DND-41 (cell line): ENCODE measurements around the gene FNDC10.

Source experiments
- ATAC-seq: fragments of 200-7000 bp; cut with Tn5 transposase; 3 replicates; pipeline ENCODE4 v1.9.1; 2021; ENCODE audit warnings: low read depth; ENCODE audit not compliant: insufficient read depth
- DNase-seq: peaks from one replicate; pipeline ENCODE4 v3.0.0-alpha.2; 2020
- H2AFZ ChIP-seq: 2 replicates; pipeline ENCODE4 v1.6.0; 2012; ENCODE audit warnings: low read depth, low read length
- H3K27ac ChIP-seq: 2 replicates; pipeline ENCODE4 v1.5.1; 2012; ENCODE audit warnings: low read length, inconsistent platforms
- H3K27me3 ChIP-seq: fragments of 200-600 bp; sonication (generic); 2 replicates; pipeline ENCODE4 v1.6.0; 2012; ENCODE audit warnings: low read length, mild to moderate bottlenecking, inconsistent platforms; ENCODE audit not compliant: insufficient read depth, poor library complexity
- H3K36me3 ChIP-seq: 2 replicates; pipeline ENCODE4 v1.5.1; 2012; ENCODE audit warnings: low read length, inconsistent platforms; ENCODE audit not compliant: insufficient read depth
- H3K4me1 ChIP-seq: 2 replicates; pipeline ENCODE4 v1.5.1; 2012; ENCODE audit warnings: mild to moderate bottlenecking, low read length; ENCODE audit not compliant: insufficient read depth
- H3K4me2 ChIP-seq: 2 replicates; pipeline ENCODE4 v1.6.0; 2012; ENCODE audit warnings: mild to moderate bottlenecking, moderate library complexity, low read length, inconsistent platforms; ENCODE audit not compliant: insufficient read depth
- H3K4me3 ChIP-seq, 2 experiments: fragments of 200-600 bp in 1 of 2; shearing (Covaris generic) in 1 of 2; 2 replicates each; pipeline ENCODE4 v1.5.1; 2012 to 2016; ENCODE audit warnings: inconsistent platforms in 2 of 2, low read length in 2 of 2, mild to moderate bottlenecking in 2 of 2, low read depth in 1 of 2, moderate library complexity in 1 of 2
- H3K79me2 ChIP-seq: 2 replicates; pipeline ENCODE4 v1.6.0; 2012; ENCODE audit warnings: low read length, inconsistent platforms; ENCODE audit not compliant: insufficient read depth
- H3K9ac ChIP-seq: 2 replicates; pipeline ENCODE4 v1.6.0; 2012; ENCODE audit warnings: low read depth, mild to moderate bottlenecking, inconsistent platforms, low read length, moderate library complexity
- H3K9me3 ChIP-seq: 2 replicates; pipeline ENCODE4 v1.5.1; 2012; ENCODE audit warnings: low read length, moderate library complexity, mild to moderate bottlenecking, inconsistent platforms; ENCODE audit not compliant: insufficient read depth, severe bottlenecking
- H4K20me1 ChIP-seq: 2 replicates; pipeline ENCODE4 v1.6.0; 2012; ENCODE audit warnings: low read length; ENCODE audit not compliant: insufficient read depth
- EZH2 ChIP-seq: IDR thresholded peaks from 3 replicates; pipeline ENCODE4 v1.6.1; 2012; ENCODE audit warnings: borderline replicate concordance, low read depth, mild to moderate bottlenecking, moderate library complexity, low read length, inconsistent platforms; ENCODE audit not compliant: severe bottlenecking
- TF ChIP-seq, protein P1 (sequence below): IDR thresholded peaks from 2 replicates; pipeline ENCODE4 v1.5.1; 2012; ENCODE audit warnings: borderline replicate concordance, low read length, moderate library complexity, mild to moderate bottlenecking; ENCODE audit not compliant: poor library complexity, severe bottlenecking; ENCODE audit errors: extremely low read depth

The FNDC10 gene

DNA sequence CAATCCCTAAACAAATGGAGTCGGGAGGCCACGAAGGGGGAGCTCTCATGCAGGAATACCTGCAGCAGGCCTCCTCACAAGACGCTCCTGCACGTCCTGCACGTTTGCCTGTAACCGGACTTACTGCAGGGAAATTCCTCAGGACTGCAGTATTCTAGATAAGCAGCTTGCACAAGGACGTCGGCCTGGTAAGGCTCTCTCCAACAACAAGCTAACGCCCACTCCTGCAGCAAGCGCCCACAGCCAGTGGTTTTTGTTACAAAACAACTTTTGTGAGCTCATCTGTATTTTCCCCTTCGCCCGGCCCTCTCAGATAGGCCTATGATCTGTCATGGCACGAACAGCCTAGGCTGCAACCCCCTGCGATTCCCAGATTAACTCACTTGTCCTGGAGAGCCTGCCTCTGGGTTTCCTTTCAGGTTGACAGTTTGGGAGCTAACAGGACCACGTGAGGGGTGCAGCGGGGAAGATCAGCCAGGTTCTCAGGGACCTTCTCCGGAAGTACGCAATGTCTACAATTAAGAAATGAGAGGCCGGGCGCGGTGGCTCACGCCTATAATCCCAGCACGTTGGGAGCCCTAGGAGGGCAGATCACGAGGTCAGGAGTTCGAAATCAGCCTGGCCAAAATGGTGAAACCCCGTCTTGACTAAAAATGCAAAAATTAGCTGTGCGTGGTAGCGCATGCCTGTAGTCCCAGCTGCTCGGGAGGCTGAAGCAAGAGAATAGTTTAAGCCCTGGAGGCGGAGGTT is 14.4 kb upstream of the FNDC10 start:
- Histone ChIP-seq H4K20me1 (peaks cover 31% of the 10 kb centered on the region), H3K27me3 (no peaks in the 10 kb centered on the region), H3K9ac (peak overlapping the region; percentile 100), H3K4me3 (peak overlapping the region; percentile 68 to 99; a peak in 3 of 4 replicates), H3K4me2 (peak overlapping the region; percentile 85), H3K27ac (peak overlapping the region; percentile 63), H3K79me2 (peaks cover 32% of the 10 kb centered on the region), H2AFZ (peak overlapping the region; percentile 80), H3K36me3 (peaks cover 20% of the 10 kb centered on the region), H3K4me1 (peaks cover 38% of the 10 kb centered on the region), H3K9me3 (no peaks in the 10 kb centered on the region)
- TF ChIP-seq, protein P1, sequence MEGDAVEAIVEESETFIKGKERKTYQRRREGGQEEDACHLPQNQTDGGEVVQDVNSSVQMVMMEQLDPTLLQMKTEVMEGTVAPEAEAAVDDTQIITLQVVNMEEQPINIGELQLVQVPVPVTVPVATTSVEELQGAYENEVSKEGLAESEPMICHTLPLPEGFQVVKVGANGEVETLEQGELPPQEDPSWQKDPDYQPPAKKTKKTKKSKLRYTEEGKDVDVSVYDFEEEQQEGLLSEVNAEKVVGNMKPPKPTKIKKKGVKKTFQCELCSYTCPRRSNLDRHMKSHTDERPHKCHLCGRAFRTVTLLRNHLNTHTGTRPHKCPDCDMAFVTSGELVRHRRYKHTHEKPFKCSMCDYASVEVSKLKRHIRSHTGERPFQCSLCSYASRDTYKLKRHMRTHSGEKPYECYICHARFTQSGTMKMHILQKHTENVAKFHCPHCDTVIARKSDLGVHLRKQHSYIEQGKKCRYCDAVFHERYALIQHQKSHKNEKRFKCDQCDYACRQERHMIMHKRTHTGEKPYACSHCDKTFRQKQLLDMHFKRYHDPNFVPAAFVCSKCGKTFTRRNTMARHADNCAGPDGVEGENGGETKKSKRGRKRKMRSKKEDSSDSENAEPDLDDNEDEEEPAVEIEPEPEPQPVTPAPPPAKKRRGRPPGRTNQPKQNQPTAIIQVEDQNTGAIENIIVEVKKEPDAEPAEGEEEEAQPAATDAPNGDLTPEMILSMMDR, result no peak
- no peak for TF ChIP-seq EZH2
- DNase-seq, result no peak
- ATAC-seq, result no peak

DNA sequence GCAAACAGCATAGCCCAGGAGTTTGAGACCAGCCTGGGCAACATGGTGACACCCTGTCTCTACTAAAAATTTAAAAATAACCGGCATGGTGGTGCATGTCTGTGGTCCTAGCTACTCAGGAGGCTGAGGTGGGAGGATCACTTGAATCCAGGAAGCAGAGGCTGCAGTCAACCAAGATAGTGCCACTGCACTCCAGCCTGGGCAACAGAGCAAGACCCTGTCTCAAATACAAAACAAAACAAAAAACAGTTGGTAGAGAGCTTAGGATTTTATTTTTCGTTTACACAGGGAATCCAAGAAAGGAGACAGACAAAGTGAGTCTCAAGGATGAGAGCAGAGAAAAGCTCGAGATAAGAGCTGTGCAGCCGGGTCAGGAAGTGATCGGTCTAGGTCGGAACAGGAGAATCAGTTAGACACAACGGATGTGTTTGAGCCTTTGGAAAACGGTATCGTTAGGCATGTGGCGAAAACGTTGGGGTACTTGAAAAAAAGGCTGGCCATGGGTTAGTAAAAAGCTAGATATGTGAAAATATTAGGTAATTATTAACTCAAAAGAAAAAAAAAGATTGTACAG is 13.7 kb upstream of the FNDC10 start:
- H3K4me1 ChIP-seq, result peaks cover 38% of the 10 kb centered on the region
- H3K27ac ChIP-seq, result no peak overlapping the region
- H2AFZ ChIP-seq, result no peak overlapping the region
- peak overlapping the region; percentile 85; the same call in 1 of the 2 replicates for H3K4me2 ChIP-seq
- DNase-seq (no peak), ATAC-seq (no peak)
- H3K9me3 ChIP-seq, result no peaks in the 10 kb centered on the region
- TF ChIP-seq, protein P1, result no peak
- no peak for TF ChIP-seq EZH2
- H4K20me1 ChIP-seq, result peaks cover 30% of the 10 kb centered on the region
- H3K27me3 ChIP-seq, result no peaks in the 10 kb centered on the region
- H3K4me3 ChIP-seq, result peak overlapping the region in 1 of 2 experiments; percentile 99; a peak in 1 of 4 replicates
- peaks cover 18% of the 10 kb centered on the region for H3K36me3 ChIP-seq
- peak overlapping the region; percentile 100 for H3K9ac ChIP-seq
- peaks cover 32% of the 10 kb centered on the region for H3K79me2 ChIP-seq

DNA sequence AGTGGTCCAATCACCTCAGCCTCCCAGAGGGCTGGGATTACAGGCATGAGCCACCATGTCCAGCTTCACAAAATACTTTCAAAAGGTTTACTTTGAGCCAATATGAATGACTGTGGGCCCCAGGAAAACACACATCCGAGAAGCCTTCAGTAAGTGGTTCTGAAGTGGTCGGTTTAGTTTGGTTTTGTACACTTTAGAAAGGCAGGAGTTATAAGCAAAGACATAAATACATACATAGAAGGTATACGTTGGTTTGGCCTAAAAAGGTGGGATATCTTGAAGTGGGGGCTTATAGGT is 12.1 kb upstream of the FNDC10 start:
- no peak overlapping the region for H3K4me3 ChIP-seq
- ATAC-seq, result no peak
- no peak overlapping the region for H3K9ac ChIP-seq
- H3K36me3 ChIP-seq, result peaks cover 4% of the 10 kb centered on the region; the same call in 1 of the 2 replicates
- H3K27ac ChIP-seq, result no peak overlapping the region
- H3K9me3 ChIP-seq, result no peaks in the 10 kb centered on the region
- no peak overlapping the region for H3K4me2 ChIP-seq
- TF ChIP-seq, protein P1, result no peak
- no peak for TF ChIP-seq EZH2
- peaks cover 29% of the 10 kb centered on the region for H3K79me2 ChIP-seq
- H2AFZ ChIP-seq, result no peak overlapping the region
- H3K27me3 ChIP-seq, result no peaks in the 10 kb centered on the region
- no peak for DNase-seq
- H3K4me1 ChIP-seq, result peaks cover 25% of the 10 kb centered on the region
- peaks cover 18% of the 10 kb centered on the region for H4K20me1 ChIP-seq
